HepG2 (cell line): ENCODE data around the gene KIAA0825. TPM values are rescaled to one million over a fixed set of nuclear protein-coding genes. Genes with fewer than 3 reads are reported as not detected.

Experiments used
- CENPT ChIP-seq: sonication (generic); formaldehyde crosslinking; IDR thresholded peaks from 2 replicates; pipeline ENCODE4 v1.8.0; 2022; ENCODE audit warnings: low read depth, mild to moderate bottlenecking, moderate library complexity, missing genetic modification reagents
- EEA1 ChIP-seq: sonication (generic); formaldehyde crosslinking; IDR thresholded peaks from 2 replicates; pipeline ENCODE4 v1.5.1; 2020; ENCODE audit warnings: mild to moderate bottlenecking, missing genetic modification reagents, borderline replicate concordance
- KLF13 ChIP-seq: sonication (generic); formaldehyde crosslinking; IDR thresholded peaks from 2 replicates; pipeline ENCODE4 v1.4.0; 2020; ENCODE audit warnings: mild to moderate bottlenecking, missing genetic modification reagents
- MIXL1 ChIP-seq: IDR thresholded peaks from 2 replicates; pipeline ENCODE4 v1.6.1; 2016
- SALL2 ChIP-seq: sonication (generic); formaldehyde crosslinking; IDR thresholded peaks from 2 replicates; pipeline ENCODE4 v1.8.1; 2023; ENCODE audit warnings: mild to moderate bottlenecking, missing genetic modification reagents, inconsistent platforms
- ZNF441 ChIP-seq: sonication (generic); formaldehyde crosslinking; IDR thresholded peaks from 2 replicates; pipeline ENCODE4 v1.7.0; 2021; ENCODE audit warnings: missing genetic modification reagents, borderline replicate concordance
- ZNF451 ChIP-seq: sonication (generic); formaldehyde crosslinking; IDR thresholded peaks from 2 replicates; pipeline ENCODE4 v1.5.0; 2020; ENCODE audit warnings: mild to moderate bottlenecking, missing genetic modification reagents
- ZNF569 ChIP-seq: sonication (generic); formaldehyde crosslinking; IDR thresholded peaks from 2 replicates; pipeline ENCODE4 v1.5.0; 2020; ENCODE audit warnings: mild to moderate bottlenecking, missing genetic modification reagents, moderate library complexity, borderline replicate concordance
- ZSCAN31 ChIP-seq: sonication (generic); formaldehyde crosslinking; IDR thresholded peaks from 2 replicates; pipeline ENCODE4 v1.5.0; 2020; ENCODE audit warnings: low read depth, mild to moderate bottlenecking, missing genetic modification reagents
- polyA plus RNA-seq, 8 experiments: library from polyadenylated mRNA; depleted of rRNA in 3 of 8; stranded (reverse) in 7 of 8; unstranded in 1 of 8; fragments of >200 nt; fragmentation: Illumina TruSeq in 4 of 8; extraction: Trizol in 4 of 8; gene quantifications; 2 replicates each; pipeline versions ENCODE4 v1.2.1 to v1.2.3, GENCODE V29; 2011 to 2016; ENCODE audit warnings: low read depth in 4 of 8, missing spikeins in 1 of 8, mixed read lengths in 1 of 8; ENCODE audit not compliant: insufficient read depth in 1 of 8
- total RNA-seq, 5 experiments: library from RNA; depleted of rRNA; stranded (reverse); fragments of >200 nt; fragmentation: Illumina TruSeq; extraction: Trizol; gene quantifications; 2 replicates each; pipeline ENCODE4 v1.2.3, GENCODE V29; 2016; ENCODE audit warnings: low read depth in 1 of 5
- TF ChIP-seq, protein P1 (sequence below): sonication (generic); formaldehyde crosslinking; IDR thresholded peaks from 2 replicates; pipeline ENCODE4 v1.4.0; 2020; ENCODE audit warnings: missing genetic modification reagents
- TF ChIP-seq, protein P2 (sequence below): sonication (generic); formaldehyde crosslinking; IDR thresholded peaks from 2 replicates; pipeline ENCODE4 v1.4.0; 2020; ENCODE audit warnings: missing genetic modification reagents
- TF ChIP-seq, protein P3 (sequence below): sonication (generic); formaldehyde crosslinking; IDR thresholded peaks from 2 replicates; pipeline ENCODE4 v1.5.1; 2020; ENCODE audit warnings: mild to moderate bottlenecking, missing genetic modification reagents, borderline replicate concordance

The KIAA0825 gene
- total and polyA plus RNA-seq, 2 of the 13 experiments (the other 11 are each of a cell fraction or from before 2014, with no cell fraction given), result 0.05 to 0.51 TPM

DNA sequence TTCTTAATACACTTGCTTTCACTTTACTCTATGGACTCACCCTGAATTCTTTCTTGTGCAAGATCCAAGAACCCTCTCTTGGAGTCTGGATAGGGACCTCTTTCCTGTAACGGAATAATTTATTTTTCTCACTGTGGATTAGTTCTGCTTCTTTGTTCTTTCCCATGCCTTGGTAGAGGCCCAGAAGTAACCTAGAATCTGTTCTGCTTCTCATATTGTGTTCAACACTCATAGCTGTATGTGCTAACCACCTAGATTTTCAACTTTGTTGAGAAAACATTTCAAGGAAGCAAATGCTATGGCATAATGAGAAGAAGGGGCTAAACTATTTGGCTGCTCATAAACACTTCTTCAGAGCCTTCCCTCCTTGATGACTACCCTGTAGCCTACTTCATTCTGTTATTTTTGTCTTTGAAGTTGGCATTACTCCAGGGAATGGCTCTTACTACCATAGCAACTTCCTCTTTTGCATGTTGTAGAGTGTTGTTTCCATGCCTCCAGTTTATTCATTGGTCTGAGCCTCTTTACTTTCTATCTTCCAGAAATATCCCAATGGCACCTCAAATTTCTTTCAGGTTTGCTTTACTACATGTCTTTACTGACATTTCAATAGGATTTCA is 74.3 kb downstream of the KIAA0825 start (continued):
- TF ChIP-seq, protein P1, sequence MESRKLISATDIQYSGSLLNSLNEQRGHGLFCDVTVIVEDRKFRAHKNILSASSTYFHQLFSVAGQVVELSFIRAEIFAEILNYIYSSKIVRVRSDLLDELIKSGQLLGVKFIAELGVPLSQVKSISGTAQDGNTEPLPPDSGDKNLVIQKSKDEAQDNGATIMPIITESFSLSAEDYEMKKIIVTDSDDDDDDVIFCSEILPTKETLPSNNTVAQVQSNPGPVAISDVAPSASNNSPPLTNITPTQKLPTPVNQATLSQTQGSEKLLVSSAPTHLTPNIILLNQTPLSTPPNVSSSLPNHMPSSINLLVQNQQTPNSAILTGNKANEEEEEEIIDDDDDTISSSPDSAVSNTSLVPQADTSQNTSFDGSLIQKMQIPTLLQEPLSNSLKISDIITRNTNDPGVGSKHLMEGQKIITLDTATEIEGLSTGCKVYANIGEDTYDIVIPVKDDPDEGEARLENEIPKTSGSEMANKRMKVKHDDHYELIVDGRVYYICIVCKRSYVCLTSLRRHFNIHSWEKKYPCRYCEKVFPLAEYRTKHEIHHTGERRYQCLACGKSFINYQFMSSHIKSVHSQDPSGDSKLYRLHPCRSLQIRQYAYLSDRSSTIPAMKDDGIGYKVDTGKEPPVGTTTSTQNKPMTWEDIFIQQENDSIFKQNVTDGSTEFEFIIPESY (CRISPR knock-in tag), result no peak
- TF ChIP-seq MIXL1 (CRISPR knock-in tag) (no peak), ZNF441 (CRISPR knock-in tag) (no peak), ZNF451 (CRISPR knock-in tag) (no peak), SALL2 (no peak), CENPT (CRISPR knock-in tag) (no peak), KLF13 (no peak), ZSCAN31 (no peak), ZNF569 (CRISPR knock-in tag) (no peak), EEA1 (no peak)
- TF ChIP-seq, protein P2, sequence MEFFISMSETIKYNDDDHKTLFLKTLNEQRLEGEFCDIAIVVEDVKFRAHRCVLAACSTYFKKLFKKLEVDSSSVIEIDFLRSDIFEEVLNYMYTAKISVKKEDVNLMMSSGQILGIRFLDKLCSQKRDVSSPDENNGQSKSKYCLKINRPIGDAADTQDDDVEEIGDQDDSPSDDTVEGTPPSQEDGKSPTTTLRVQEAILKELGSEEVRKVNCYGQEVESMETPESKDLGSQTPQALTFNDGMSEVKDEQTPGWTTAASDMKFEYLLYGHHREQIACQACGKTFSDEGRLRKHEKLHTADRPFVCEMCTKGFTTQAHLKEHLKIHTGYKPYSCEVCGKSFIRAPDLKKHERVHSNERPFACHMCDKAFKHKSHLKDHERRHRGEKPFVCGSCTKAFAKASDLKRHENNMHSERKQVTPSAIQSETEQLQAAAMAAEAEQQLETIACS (CRISPR knock-in tag), result no peak
- TF ChIP-seq, protein P3, sequence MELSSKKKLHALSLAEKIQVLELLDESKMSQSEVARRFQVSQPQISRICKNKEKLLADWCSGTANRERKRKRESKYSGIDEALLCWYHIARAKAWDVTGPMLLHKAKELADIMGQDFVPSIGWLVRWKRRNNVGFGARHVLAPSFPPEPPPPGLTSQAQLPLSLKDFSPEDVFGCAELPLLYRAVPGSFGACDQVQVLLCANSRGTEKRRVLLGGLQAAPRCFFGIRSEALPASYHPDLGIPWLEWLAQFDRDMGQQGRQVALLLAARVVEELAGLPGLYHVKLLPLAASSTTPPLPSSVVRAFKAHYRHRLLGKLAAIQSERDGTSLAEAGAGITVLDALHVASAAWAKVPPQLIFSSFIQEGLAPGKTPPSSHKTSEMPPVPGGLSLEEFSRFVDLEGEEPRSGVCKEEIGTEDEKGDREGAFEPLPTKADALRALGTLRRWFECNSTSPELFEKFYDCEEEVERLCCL (CRISPR knock-in tag), result no peak
